ENCODE measurements around the gene CSMD2.
"Not testable (repeated sequence)": the region's sequence is repeated elsewhere in the genome, so short reads cannot be mapped to it uniquely, and the experiment has no call there.

CSMD2 gene

GRCh38 chr1:34188985-34189384, 24.0 kb upstream of the CSMD2 start:
- no peaks in the 10 kb centered on the region for H3K9me3 ChIP-seq (ENCODE audit: severe bottlenecking)
- TF ChIP-seq, protein P1, sequence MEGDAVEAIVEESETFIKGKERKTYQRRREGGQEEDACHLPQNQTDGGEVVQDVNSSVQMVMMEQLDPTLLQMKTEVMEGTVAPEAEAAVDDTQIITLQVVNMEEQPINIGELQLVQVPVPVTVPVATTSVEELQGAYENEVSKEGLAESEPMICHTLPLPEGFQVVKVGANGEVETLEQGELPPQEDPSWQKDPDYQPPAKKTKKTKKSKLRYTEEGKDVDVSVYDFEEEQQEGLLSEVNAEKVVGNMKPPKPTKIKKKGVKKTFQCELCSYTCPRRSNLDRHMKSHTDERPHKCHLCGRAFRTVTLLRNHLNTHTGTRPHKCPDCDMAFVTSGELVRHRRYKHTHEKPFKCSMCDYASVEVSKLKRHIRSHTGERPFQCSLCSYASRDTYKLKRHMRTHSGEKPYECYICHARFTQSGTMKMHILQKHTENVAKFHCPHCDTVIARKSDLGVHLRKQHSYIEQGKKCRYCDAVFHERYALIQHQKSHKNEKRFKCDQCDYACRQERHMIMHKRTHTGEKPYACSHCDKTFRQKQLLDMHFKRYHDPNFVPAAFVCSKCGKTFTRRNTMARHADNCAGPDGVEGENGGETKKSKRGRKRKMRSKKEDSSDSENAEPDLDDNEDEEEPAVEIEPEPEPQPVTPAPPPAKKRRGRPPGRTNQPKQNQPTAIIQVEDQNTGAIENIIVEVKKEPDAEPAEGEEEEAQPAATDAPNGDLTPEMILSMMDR (IDR thresholded peaks at IDR 0.05; ENCODE audit: low read depth, low read length), result no peak
- no peaks in the 10 kb centered on the region for H3K36me3 ChIP-seq
- peaks cover 75% of the 10 kb centered on the region for H3K27me3 ChIP-seq (ENCODE audit: insufficient read depth, low read depth, severe bottlenecking)
- no peak overlapping the region for H3K27ac ChIP-seq
- no peak for DNase-seq
- H3K4me3 ChIP-seq (ENCODE audit: low read depth, low read length), result no peak overlapping the region

GRCh38 chr1:34188418-34188817, 23.4 kb upstream of the CSMD2 start:
- TF ChIP-seq, protein P1 (IDR thresholded peaks at IDR 0.05; ENCODE audit: low read depth, low read length), result no peak
- Histone ChIP-seq H3K36me3 (no peaks in the 10 kb centered on the region), H3K27me3 (ENCODE audit: insufficient read depth, low read depth, severe bottlenecking) (peaks cover 70% of the 10 kb centered on the region), H3K9me3 (ENCODE audit: severe bottlenecking) (no peaks in the 10 kb centered on the region), H3K4me3 (ENCODE audit: low read depth, low read length) (no peak overlapping the region), H3K27ac (no peak overlapping the region)
- no peak for DNase-seq

GRCh38 chr1:34186741-34187494, 21.9 kb upstream of the CSMD2 start:
- DNase-seq, result no peak
- H3K27me3 ChIP-seq (ENCODE audit: insufficient read depth, low read depth, severe bottlenecking), result peaks cover 73% of the 10 kb centered on the region
- no peak overlapping the region for H3K27ac ChIP-seq
- TF ChIP-seq, protein P1 (IDR thresholded peaks at IDR 0.05; ENCODE audit: low read depth, low read length), result no peak
- no peaks in the 10 kb centered on the region for H3K36me3 ChIP-seq
- no peak overlapping the region for H3K4me3 ChIP-seq (ENCODE audit: low read depth, low read length)
- H3K9me3 ChIP-seq (ENCODE audit: severe bottlenecking), result no peaks in the 10 kb centered on the region

GRCh38 chr1:34183381-34183780, 18.4 kb upstream of the CSMD2 start:
- peaks cover 72% of the 10 kb centered on the region for H3K27me3 ChIP-seq (ENCODE audit: insufficient read depth, low read depth, severe bottlenecking)
- H3K27ac ChIP-seq; DNase-seq; H3K36me3 ChIP-seq; H3K9me3 ChIP-seq (ENCODE audit: severe bottlenecking); H3K4me3 ChIP-seq (ENCODE audit: low read depth, low read length): not testable (repeated sequence)

- H3K27me3 ChIP-seq (ENCODE audit: insufficient read depth, low read depth, severe bottlenecking), result peaks cover 89% of the 10 kb centered on the region
- no peak overlapping the region for H3K27ac ChIP-seq
- H3K4me3 ChIP-seq (ENCODE audit: low read depth, low read length), result no peak overlapping the region
- no peaks in the 10 kb centered on the region for H3K9me3 ChIP-seq (ENCODE audit: severe bottlenecking)
- H3K36me3 ChIP-seq, result no peaks in the 10 kb centered on the region
- TF ChIP-seq, protein P1 (IDR thresholded peaks at IDR 0.05; ENCODE audit: low read depth, low read length), result no peak
- no peak for DNase-seq
Observed at GRCh38 chr1:34178072-34178471, 13.0 kb upstream of the CSMD2 start.

DNA sequence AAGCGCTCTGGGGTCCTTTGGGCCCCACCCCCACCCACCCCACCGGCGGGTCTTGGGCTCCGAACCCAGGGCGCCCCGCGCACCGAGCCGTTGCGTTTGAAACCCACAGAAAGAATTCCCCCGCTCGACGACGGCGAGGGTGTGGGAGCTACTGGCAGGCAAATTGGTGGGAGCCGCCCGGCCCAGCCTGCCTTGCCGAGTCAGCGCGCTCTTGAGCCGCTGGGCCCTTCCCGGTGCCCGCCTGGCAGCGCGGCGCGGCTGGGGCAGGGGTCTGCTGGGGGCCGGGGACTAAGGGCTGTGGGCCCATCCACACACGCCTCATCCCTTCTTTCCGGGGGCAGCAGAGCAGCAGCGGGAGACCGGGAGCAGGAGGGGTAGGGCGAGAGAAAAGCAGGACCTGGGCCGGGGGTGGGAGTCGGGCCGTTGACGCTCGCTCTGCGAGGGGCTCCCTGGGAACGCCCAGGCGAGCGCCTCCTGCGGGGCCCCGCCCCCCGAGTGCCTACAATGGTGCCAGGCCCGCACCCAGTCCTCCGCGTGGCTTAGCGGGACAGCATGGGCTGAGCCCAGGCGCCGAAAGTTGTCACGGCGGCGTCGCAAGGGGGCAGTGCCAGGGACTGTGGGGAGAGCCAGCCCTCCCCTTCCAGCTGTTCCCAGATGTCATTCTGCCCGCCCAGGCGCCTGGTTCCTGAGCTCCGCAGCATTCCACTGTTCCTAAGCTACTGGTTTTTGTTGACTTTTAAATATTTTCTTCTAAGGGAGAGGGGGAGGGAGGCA, 12.0 kb upstream of the CSMD2 start, which contains the start of gene C1orf94:
Gene C1orf94 (plus strand): TSS at position 78 of the 774 bp plus-strand sequence. CDS start 883 bp downstream, outside the sequence.
- no peak for DNase-seq
- Histone ChIP-seq H3K4me3 (ENCODE audit: low read depth, low read length) (no peak within 1 kb of the TSS), H3K9me3 (ENCODE audit: severe bottlenecking) (no peaks in the 10 kb centered on the region), H3K27ac (no peak within 1 kb of the TSS), H3K27me3 (ENCODE audit: insufficient read depth, low read depth, severe bottlenecking) (peaks cover 81% of the 10 kb centered on the region), H3K36me3 (no peaks in the 10 kb centered on the region)
- TF ChIP-seq, protein P1 (IDR thresholded peaks at IDR 0.05; ENCODE audit: low read depth, low read length), result no peak

Data from WERI-Rb-1 (cell line).